ENCODE results near the gene STPG4. TPM values are rescaled to one million over a fixed set of nuclear protein-coding genes. Genes with fewer than 3 reads are reported as not detected.
A peak's percentile ranks its signal among the peaks of the same experiment; 100 is the strongest.

STPG4 gene
- total and polyA plus RNA-seq, 2 donors from 2014 or later, result not detected

DNA sequence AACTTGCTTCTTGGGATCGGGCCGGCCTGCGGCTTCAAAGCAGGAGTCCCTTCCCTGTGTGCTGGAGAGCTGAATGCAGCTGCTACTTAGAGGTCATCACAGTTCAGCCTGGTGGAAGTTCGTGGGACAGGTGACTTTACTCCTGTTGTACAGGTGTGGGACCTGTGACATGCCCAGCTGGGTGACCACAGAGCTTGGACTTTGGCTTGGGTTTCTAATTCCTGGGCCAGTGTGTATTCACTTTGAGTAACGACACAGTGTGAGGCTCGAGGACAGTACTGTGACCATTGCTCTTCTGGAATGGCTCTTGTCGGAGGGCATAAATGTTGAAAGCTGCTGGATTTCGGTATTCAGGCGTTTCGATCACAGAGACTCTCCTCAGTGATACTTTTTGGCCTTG lies 114.5 kb downstream of the STPG4 start:
- Histone ChIP-seq H3K36me3 (ENCODE audit: control insufficient read depth in 2 of 3, insufficient read depth in 3 of 3, low read length in 3 of 3) (peaks cover 0 to 4% (median 0%) of the 10 kb centered on the region in 3 donors), H3K4me1 (ENCODE audit: control insufficient read depth in 2 of 3, insufficient read depth in 2 of 3, low read depth in 1 of 3, low read length in 3 of 3) (peaks cover 0 to 9% (median 4%) of the 10 kb centered on the region in 3 donors), H3K4me3 (ENCODE audit: low read length in 3 of 3) (no peak overlapping the region), H3K27ac (ENCODE audit: low read depth in 2 of 2, low read length in 2 of 2) (no peak overlapping the region), H3K9ac (ENCODE audit: low read length in 3 of 3) (no peak overlapping the region), H3K27me3 (ENCODE audit: control insufficient read depth, insufficient read depth, low read length) (no peaks in the 10 kb centered on the region), H3K9me3 (ENCODE audit: control insufficient read depth in 2 of 3, insufficient read depth in 1 of 3, low read length in 3 of 3) (no peaks in the 10 kb centered on the region)
- TF ChIP-seq, protein P1, sequence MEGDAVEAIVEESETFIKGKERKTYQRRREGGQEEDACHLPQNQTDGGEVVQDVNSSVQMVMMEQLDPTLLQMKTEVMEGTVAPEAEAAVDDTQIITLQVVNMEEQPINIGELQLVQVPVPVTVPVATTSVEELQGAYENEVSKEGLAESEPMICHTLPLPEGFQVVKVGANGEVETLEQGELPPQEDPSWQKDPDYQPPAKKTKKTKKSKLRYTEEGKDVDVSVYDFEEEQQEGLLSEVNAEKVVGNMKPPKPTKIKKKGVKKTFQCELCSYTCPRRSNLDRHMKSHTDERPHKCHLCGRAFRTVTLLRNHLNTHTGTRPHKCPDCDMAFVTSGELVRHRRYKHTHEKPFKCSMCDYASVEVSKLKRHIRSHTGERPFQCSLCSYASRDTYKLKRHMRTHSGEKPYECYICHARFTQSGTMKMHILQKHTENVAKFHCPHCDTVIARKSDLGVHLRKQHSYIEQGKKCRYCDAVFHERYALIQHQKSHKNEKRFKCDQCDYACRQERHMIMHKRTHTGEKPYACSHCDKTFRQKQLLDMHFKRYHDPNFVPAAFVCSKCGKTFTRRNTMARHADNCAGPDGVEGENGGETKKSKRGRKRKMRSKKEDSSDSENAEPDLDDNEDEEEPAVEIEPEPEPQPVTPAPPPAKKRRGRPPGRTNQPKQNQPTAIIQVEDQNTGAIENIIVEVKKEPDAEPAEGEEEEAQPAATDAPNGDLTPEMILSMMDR (IDR thresholded peaks at IDR 0.05; ENCODE audit: borderline replicate concordance, extremely low read depth, insufficient read depth), result no peak
- no peak for FAIRE-seq
- no peak for DNase-seq
- intact Hi-C loops (cut with DNase I), result no loop called here

DNA sequence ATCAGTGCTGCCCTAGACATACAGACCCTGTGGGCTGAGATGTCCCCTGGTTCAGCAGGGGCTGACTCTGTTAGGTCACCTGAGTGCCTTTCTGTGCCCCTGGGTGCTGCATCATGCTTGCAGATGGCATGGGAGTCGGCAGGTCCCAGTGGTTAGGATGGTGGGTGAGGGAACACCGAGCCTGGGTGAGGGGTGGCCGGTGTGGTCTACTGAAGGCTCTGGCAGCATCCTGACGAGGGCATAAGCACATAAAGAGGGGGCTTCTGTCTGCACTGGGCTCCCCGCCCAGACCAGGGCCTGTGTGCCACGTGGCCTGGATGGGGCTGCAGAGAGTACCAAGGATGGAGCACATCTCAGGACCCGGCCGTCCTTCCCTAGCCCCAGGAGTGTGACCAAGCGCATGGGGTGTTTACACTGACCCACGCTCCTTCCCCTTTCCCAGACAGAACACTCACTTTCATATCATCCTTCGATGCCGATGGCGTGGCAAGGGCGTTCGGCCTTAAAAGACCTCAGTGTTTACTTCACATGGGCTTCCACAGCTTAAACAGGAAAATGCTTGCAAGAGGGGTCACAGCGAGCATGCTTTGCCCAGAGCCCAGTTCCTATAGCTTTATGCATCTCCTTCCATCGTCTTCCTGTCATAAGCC lies 115.1 kb downstream of the STPG4 start:
- H3K27ac ChIP-seq (ENCODE audit: low read depth in 2 of 2, low read length in 2 of 2), result no peak overlapping the region
- H3K36me3 ChIP-seq (ENCODE audit: control insufficient read depth in 2 of 3, insufficient read depth in 3 of 3, low read length in 3 of 3), result no peaks in the 10 kb centered on the region
- no peak overlapping the region for H3K9ac ChIP-seq (ENCODE audit: low read length in 3 of 3)
- H3K4me1 ChIP-seq (ENCODE audit: control insufficient read depth in 2 of 3, insufficient read depth in 2 of 3, low read depth in 1 of 3, low read length in 3 of 3), result peaks cover 0 to 12% (median 7%) of the 10 kb centered on the region in 3 donors
- DNase-seq (peak in 1 of 5 donors; percentile 46), FAIRE-seq (no peak)
- H3K27me3 ChIP-seq (ENCODE audit: control insufficient read depth, insufficient read depth, low read length), result no peaks in the 10 kb centered on the region
- H3K9me3 ChIP-seq (ENCODE audit: control insufficient read depth in 2 of 3, insufficient read depth in 1 of 3, low read length in 3 of 3), result no peaks in the 10 kb centered on the region
- intact Hi-C loops (cut with DNase I), result no loop called here
- no peak overlapping the region for H3K4me3 ChIP-seq (ENCODE audit: low read length in 3 of 3)
- TF ChIP-seq, protein P1 (IDR thresholded peaks at IDR 0.05; ENCODE audit: borderline replicate concordance, extremely low read depth, insufficient read depth), result no peak

DNA sequence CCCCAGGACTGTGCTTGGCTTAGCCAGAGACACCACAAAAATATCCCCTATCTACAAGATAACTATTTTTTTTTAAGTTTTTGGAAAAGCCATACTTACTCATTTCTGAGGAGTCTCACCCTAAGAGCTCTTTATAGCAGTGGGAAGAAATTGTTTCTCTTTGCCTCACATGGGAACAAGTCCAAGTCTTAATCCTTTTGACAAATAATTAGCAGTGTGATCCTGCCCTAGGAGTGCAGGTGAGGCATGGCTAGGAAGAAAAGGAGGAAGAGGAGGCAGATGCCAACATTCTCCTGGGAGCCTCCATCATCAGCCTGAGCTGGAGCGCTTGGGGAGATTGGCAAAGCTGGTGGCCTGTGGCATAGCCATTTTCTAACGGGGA lies 115.6 kb downstream of the STPG4 start:
- TF ChIP-seq, protein P1 (IDR thresholded peaks at IDR 0.05; ENCODE audit: borderline replicate concordance, extremely low read depth, insufficient read depth), result no peak
- Histone ChIP-seq H3K9me3 (ENCODE audit: control insufficient read depth in 2 of 3, insufficient read depth in 1 of 3, low read length in 3 of 3) (no peaks in the 10 kb centered on the region), H3K4me1 (ENCODE audit: control insufficient read depth in 2 of 3, insufficient read depth in 2 of 3, low read depth in 1 of 3, low read length in 3 of 3) (peaks cover 0 to 18% (median 13%) of the 10 kb centered on the region in 3 donors), H3K36me3 (ENCODE audit: control insufficient read depth in 2 of 3, insufficient read depth in 3 of 3, low read length in 3 of 3) (no peaks in the 10 kb centered on the region), H3K4me3 (ENCODE audit: low read length in 3 of 3) (no peak overlapping the region), H3K27me3 (ENCODE audit: control insufficient read depth, insufficient read depth, low read length) (no peaks in the 10 kb centered on the region), H3K27ac (ENCODE audit: low read depth in 2 of 2, low read length in 2 of 2) (no peak overlapping the region), H3K9ac (ENCODE audit: low read length in 3 of 3) (no peak overlapping the region)
- FAIRE-seq (no peak), DNase-seq (no peak)
- intact Hi-C loops (cut with DNase I), result no loop called here

Data from kidney (tissue), 14 donors.